CD4-positive, CD25-positive, alpha-beta regulatory T cell (primary cell): ENCODE results near the gene TGM4. TPM values are rescaled to one million over a fixed set of nuclear protein-coding genes. Genes with fewer than 3 reads are reported as not detected.

Source experiments
- ATAC-seq, 2 donors: fragments of 150-1000 bp; cut with Tn5 transposase; one replicate each; pipeline ENCODE4 v1.10.0; 2021; ENCODE audit warnings: low read depth in 2 of 2, moderate number of reproducible peaks in 2 of 2, moderate library complexity in 1 of 2
- DNase-seq, 3 donors: peaks; one replicate each; pipeline versions ENCODE4 v3.0.0 to v3.0.0-alpha.2; 2012 to 2022; ENCODE audit warnings: mixed read lengths in 1 of 3
- H3K27ac ChIP-seq: one replicate; pipeline ENCODE4 v1.7.0; 2013; ENCODE audit warnings: mild to moderate bottlenecking, low read length; ENCODE audit not compliant: insufficient read depth, poor library complexity, severe bottlenecking
- H3K27me3 ChIP-seq: one replicate; pipeline ENCODE4 v1.7.0; 2013; ENCODE audit warnings: low read length; ENCODE audit not compliant: control insufficient read depth, insufficient read depth
- H3K36me3 ChIP-seq: one replicate; pipeline ENCODE4 v1.7.0; 2013; ENCODE audit warnings: mild to moderate bottlenecking, low read length, moderate library complexity; ENCODE audit not compliant: control insufficient read depth, insufficient read depth
- H3K4me1 ChIP-seq: 2 replicates; pipeline ENCODE4 v1.7.0; 2013; ENCODE audit warnings: mild to moderate bottlenecking, low read length; ENCODE audit not compliant: insufficient read depth, control insufficient read depth, poor library complexity, severe bottlenecking
- H3K4me3 ChIP-seq: one replicate; pipeline ENCODE4 v1.7.0; 2013; ENCODE audit warnings: low read depth, mild to moderate bottlenecking, low read length, moderate library complexity
- H3K9me3 ChIP-seq, 2 experiments: 1 replicate in 1 of 2; 2 replicates in 1 of 2; pipeline ENCODE4 v1.7.0; 2013; ENCODE audit warnings: low read length in 2 of 2, mild to moderate bottlenecking in 1 of 2, moderate library complexity in 1 of 2; ENCODE audit not compliant: control insufficient read depth in 2 of 2
- H3K27ac Mint-ChIP-seq, 3 donors: one replicate each; pipeline ENCODE4 v1.8.0; 2020 to 2022; ENCODE audit warnings: mild to moderate bottlenecking in 3 of 3, mixed read lengths in 3 of 3, moderate library complexity in 2 of 3
- H3K27me3 Mint-ChIP-seq: one replicate; pipeline ENCODE4 v1.8.0; 2022; ENCODE audit warnings: mild to moderate bottlenecking, mixed read lengths
- H3K36me3 Mint-ChIP-seq: one replicate; pipeline ENCODE4 v1.8.0; 2020; ENCODE audit warnings: mixed read lengths
- H3K4me1 Mint-ChIP-seq, 4 donors: one replicate each; pipeline ENCODE4 v1.8.0; 2020 to 2022; ENCODE audit warnings: mixed read lengths in 4 of 4, mild to moderate bottlenecking in 1 of 4
- H3K4me3 Mint-ChIP-seq, 4 donors: one replicate each; pipeline ENCODE4 v1.8.0; 2020 to 2022; ENCODE audit warnings: mild to moderate bottlenecking in 4 of 4, mixed read lengths in 4 of 4, moderate library complexity in 3 of 4
- H3K9me3 Mint-ChIP-seq, 7 donors: one replicate each; pipeline ENCODE4 v1.8.0; 2020 to 2022; ENCODE audit warnings: mixed read lengths in 7 of 7, mild to moderate bottlenecking in 3 of 7, moderate library complexity in 2 of 7
- polyA plus RNA-seq, 4 donors: library from polyadenylated mRNA; unstranded; fragments of 300-500 nt; fragmentation: Illumina TruSeq; gene quantifications; one replicate each; pipeline ENCODE4 v1.2.3, GENCODE V29; 2021
- total RNA-seq: library from RNA; stranded (reverse); gene quantifications from one replicate; pipeline ENCODE4 v1.2.3, GENCODE V29; 2022

The TGM4 gene
- not detected for total RNA-seq
- under 1 TPM in 3 of 4 donors, not detected in 1; 0.06 to 0.14 (median 0.07) TPM for polyA plus RNA-seq

GRCh38 chr3:44874308-44874707 lies at the start of gene TGM4:
TSS of gene TGM4 (plus strand) at chr3:44874608. CDS start at chr3:44874679, 71 bp downstream.
- no peak for DNase-seq
- no peaks in the 10 kb centered on the region for H3K36me3 Mint-ChIP-seq

GRCh38 chr3:44825264-44825925 lies 49.0 kb upstream of the TGM4 start:
- H3K9me3 ChIP-seq = no peaks in the 10 kb centered on the region
- H3K27me3 Mint-ChIP-seq = no peaks in the 10 kb centered on the region
- peak overlapping the region in 2 of 3 donors; percentile 1 to 30 for H3K27ac Mint-ChIP-seq
- no peaks in the 10 kb centered on the region for H3K36me3 Mint-ChIP-seq
- H3K4me3 Mint-ChIP-seq = no peak overlapping the region
- no peak for DNase-seq
- ATAC-seq = no peak
- H3K27me3 ChIP-seq = no peaks in the 10 kb centered on the region
- no peak overlapping the region for H3K4me3 ChIP-seq
- peaks cover 0 to 5% (median 4%) of the 10 kb centered on the region in 4 donors for H3K4me1 Mint-ChIP-seq
- H3K4me1 ChIP-seq = no peaks in the 10 kb centered on the region
- H3K9me3 Mint-ChIP-seq = peaks cover 0 to 8% (median 0%) of the 10 kb centered on the region in 7 donors
- no peak overlapping the region for H3K27ac ChIP-seq
- no peaks in the 10 kb centered on the region for H3K36me3 ChIP-seq

More at GRCh38 chr3:44874308-44874707, at the start of gene TGM4:
- H3K4me1 ChIP-seq = no peaks in the 10 kb centered on the region
- no peaks in the 10 kb centered on the region for H3K36me3 ChIP-seq
- Mint-ChIP-seq H3K4me1 (peaks cover 0 to 4% (median 0%) of the 10 kb centered on the region in 4 donors), H3K27ac (peak within 1 kb of the TSS in 1 of 3 donors; percentile 10), H3K27me3 (no peaks in the 10 kb centered on the region), H3K4me3 (no peak within 1 kb of the TSS), H3K9me3 (no peaks in the 10 kb centered on the region)
- no peak within 1 kb of the TSS for H3K27ac ChIP-seq
- H3K9me3 ChIP-seq = no peaks in the 10 kb centered on the region
- no peak for ATAC-seq
- H3K4me3 ChIP-seq = no peak within 1 kb of the TSS
- peaks cover 2% of the 10 kb centered on the region for H3K27me3 ChIP-seq

- Histone ChIP-seq H3K27ac (no peak overlapping the region), H3K36me3 (no peaks in the 10 kb centered on the region), H3K27me3 (no peaks in the 10 kb centered on the region), H3K9me3 (no peaks in the 10 kb centered on the region), H3K4me1 (no peaks in the 10 kb centered on the region), H3K4me3 (no peak overlapping the region)
- Mint-ChIP-seq H3K4me1 (peaks cover 0 to 5% (median 4%) of the 10 kb centered on the region in 4 donors), H3K27ac (no peak overlapping the region), H3K9me3 (peaks cover 0 to 6% (median 0%) of the 10 kb centered on the region in 7 donors), H3K4me3 (no peak overlapping the region), H3K36me3 (no peaks in the 10 kb centered on the region), H3K27me3 (no peaks in the 10 kb centered on the region)
- ATAC-seq = no peak
- no peak for DNase-seq
Measured at GRCh38 chr3:44827196-44827595, 47.2 kb upstream of the TGM4 start.

- Mint-ChIP-seq H3K4me3 (no peak overlapping the region), H3K27me3 (no peaks in the 10 kb centered on the region), H3K27ac (no peak overlapping the region), H3K4me1 (no peaks in the 10 kb centered on the region), H3K36me3 (no peaks in the 10 kb centered on the region), H3K9me3 (peaks cover 0 to 6% (median 3%) of the 10 kb centered on the region in 7 donors)
- H3K27me3 ChIP-seq = no peaks in the 10 kb centered on the region
- DNase-seq = no peak
- H3K27ac ChIP-seq = no peak overlapping the region
- no peaks in the 10 kb centered on the region for H3K36me3 ChIP-seq
- no peak for ATAC-seq
- no peaks in the 10 kb centered on the region for H3K4me1 ChIP-seq
- H3K4me3 ChIP-seq = no peak overlapping the region
- H3K9me3 ChIP-seq = no peaks in the 10 kb centered on the region
Measured at GRCh38 chr3:44831232-44831631, 43.2 kb upstream of the TGM4 start.

GRCh38 chr3:44832032-44832431 lies 42.4 kb upstream of the TGM4 start:
- no peak overlapping the region for H3K27ac ChIP-seq
- no peaks in the 10 kb centered on the region for H3K4me1 ChIP-seq

GRCh38 chr3:44832965-44833364 lies 41.4 kb upstream of the TGM4 start:
- H3K36me3 ChIP-seq = no peaks in the 10 kb centered on the region
- H3K27me3 ChIP-seq = no peaks in the 10 kb centered on the region
- no peak overlapping the region for H3K27ac ChIP-seq
- Mint-ChIP-seq H3K27ac (no peak overlapping the region), H3K9me3 (peaks cover 0 to 16% (median 6%) of the 10 kb centered on the region in 7 donors), H3K27me3 (no peaks in the 10 kb centered on the region), H3K36me3 (peaks cover 9% of the 10 kb centered on the region), H3K4me1 (no peaks in the 10 kb centered on the region), H3K4me3 (no peak overlapping the region)
- H3K9me3 ChIP-seq = peaks cover 7 to 9% of the 10 kb centered on the region in 2 experiments
- no peak overlapping the region for H3K4me3 ChIP-seq
- no peaks in the 10 kb centered on the region for H3K4me1 ChIP-seq
- ATAC-seq (no peak), DNase-seq (no peak)

More at GRCh38 chr3:44832032-44832431, 42.4 kb upstream of the TGM4 start:
- H3K27me3 Mint-ChIP-seq = no peaks in the 10 kb centered on the region
- peaks cover 6% of the 10 kb centered on the region for H3K36me3 Mint-ChIP-seq
- peaks cover 7 to 8% of the 10 kb centered on the region in 2 experiments for H3K9me3 ChIP-seq
- ATAC-seq (no peak), DNase-seq (no peak)
- peaks cover 0 to 14% (median 5%) of the 10 kb centered on the region in 7 donors for H3K9me3 Mint-ChIP-seq
- no peak overlapping the region for H3K27ac Mint-ChIP-seq
- H3K27me3 ChIP-seq = no peaks in the 10 kb centered on the region
- no peak overlapping the region for H3K4me3 ChIP-seq
- H3K36me3 ChIP-seq = no peaks in the 10 kb centered on the region
- no peak overlapping the region for H3K4me3 Mint-ChIP-seq
- H3K4me1 Mint-ChIP-seq = no peaks in the 10 kb centered on the region

GRCh38 chr3:44833394-44833793 lies 41.0 kb upstream of the TGM4 start:
- Histone ChIP-seq H3K27ac (no peak overlapping the region), H3K9me3 (peaks cover 7 to 9% of the 10 kb centered on the region in 2 experiments), H3K4me1 (no peaks in the 10 kb centered on the region), H3K4me3 (no peak overlapping the region), H3K27me3 (no peaks in the 10 kb centered on the region), H3K36me3 (no peaks in the 10 kb centered on the region)
- peaks cover 0 to 16% (median 6%) of the 10 kb centered on the region in 7 donors for H3K9me3 Mint-ChIP-seq
- DNase-seq = no peak
- no peak overlapping the region for H3K4me3 Mint-ChIP-seq
- no peaks in the 10 kb centered on the region for H3K27me3 Mint-ChIP-seq
- no peak overlapping the region for H3K27ac Mint-ChIP-seq
- peaks cover 9% of the 10 kb centered on the region for H3K36me3 Mint-ChIP-seq
- no peaks in the 10 kb centered on the region for H3K4me1 Mint-ChIP-seq
- no peak for ATAC-seq

GRCh38 chr3:44835684-44836083 lies 38.7 kb upstream of the TGM4 start:
- ATAC-seq (no peak), DNase-seq (no peak)
- H3K27me3 Mint-ChIP-seq = no peaks in the 10 kb centered on the region
- no peak overlapping the region for H3K4me3 Mint-ChIP-seq
- H3K27ac ChIP-seq = no peak overlapping the region
- H3K27me3 ChIP-seq = no peaks in the 10 kb centered on the region
- H3K4me1 Mint-ChIP-seq = peaks cover 0 to 4% (median 0%) of the 10 kb centered on the region in 4 donors
- H3K27ac Mint-ChIP-seq = no peak overlapping the region
- no peaks in the 10 kb centered on the region for H3K36me3 ChIP-seq
- H3K4me3 ChIP-seq = no peak overlapping the region
- peaks cover 0 to 18% (median 8%) of the 10 kb centered on the region in 7 donors for H3K9me3 Mint-ChIP-seq
- no peaks in the 10 kb centered on the region for H3K4me1 ChIP-seq
- peaks cover 12% of the 10 kb centered on the region for H3K36me3 Mint-ChIP-seq
- H3K9me3 ChIP-seq = peaks cover 7 to 9% of the 10 kb centered on the region in 2 experiments
